OCI-LY3 (cell line): ENCODE measurements around the gene ADAMTS6.

ENCODE experiments used
- H2AFZ ChIP-seq: fragments of 200-600, 300-600 bp; shearing (Covaris generic); 2 replicates; pipeline ENCODE4 v1.6.0; 2014; ENCODE audit warnings: antibody characterized with exemption, low read depth, low read length
- H3K27ac ChIP-seq: fragments of 200-600, 300-600 bp; sonication (generic); 2 replicates; pipeline ENCODE4 v1.5.1; 2014; ENCODE audit warnings: mild to moderate bottlenecking, low read length, moderate library complexity, mixed read lengths
- H3K27me3 ChIP-seq: fragments of 200-600, 300-600 bp; sonication (generic); 2 replicates; pipeline ENCODE4 v1.6.1; 2014; ENCODE audit warnings: low read depth, low read length, mixed read lengths
- H3K36me3 ChIP-seq: fragments of 200-600, 300-600 bp; sonication (generic); replicated peaks from 2 replicates; pipeline ENCODE3; 2014; ENCODE audit warnings: low read depth, low read length, mixed read lengths
- H3K4me1 ChIP-seq: fragments of 300-600, 200-600 bp; sonication (generic); 2 replicates; pipeline ENCODE4 v1.6.1; 2014; ENCODE audit warnings: low read length, mixed read lengths
- H3K4me2 ChIP-seq: fragments of 200-600, 300-600 bp; sonication (generic); 2 replicates; pipeline ENCODE4 v1.6.1; 2014; ENCODE audit warnings: low read length, mixed read lengths
- H3K4me3 ChIP-seq: fragments of 300-600, 200-600 bp; sonication (generic); 2 replicates; pipeline ENCODE4 v1.5.1; 2014; ENCODE audit warnings: antibody characterized with exemption, mild to moderate bottlenecking, low read length, moderate library complexity
- H3K79me2 ChIP-seq: fragments of 300-600, 200-600 bp; shearing (Covaris generic); 2 replicates; pipeline ENCODE4 v1.6.1; 2014; ENCODE audit warnings: mild to moderate bottlenecking, low read length, mixed read lengths
- H3K9ac ChIP-seq: fragments of 300-600, 200-600 bp; shearing (Covaris generic); 2 replicates; pipeline ENCODE4 v1.6.0; 2014; ENCODE audit warnings: mild to moderate bottlenecking, low read length, moderate library complexity
- H3K9me3 ChIP-seq: fragments of 200-600, 300-600 bp; shearing (Covaris generic); 2 replicates; pipeline ENCODE4 v1.6.1; 2014; ENCODE audit warnings: low read length, mixed read lengths; ENCODE audit not compliant: insufficient read depth
- H4K20me1 ChIP-seq: fragments of 200-600, 300-600 bp; sonication (generic); 2 replicates; pipeline ENCODE4 v1.6.1; 2016; ENCODE audit warnings: low read length, mixed read lengths; ENCODE audit not compliant: insufficient read depth
- EZH2phosphoT487 ChIP-seq: fragments of 200-600 bp; shearing (Covaris generic); IDR thresholded peaks from 2 replicates; pipeline ENCODE4 v1.6.1; 2018; ENCODE audit warnings: antibody characterized with exemption, mixed run types, low read depth
- TF ChIP-seq, protein P1 (sequence below): fragments of 200-600, 300-600 bp; sonication (generic); IDR thresholded peaks from 2 replicates; pipeline ENCODE4 v1.5.1; 2014; ENCODE audit warnings: antibody characterized with exemption, low read length, low read depth

The ADAMTS6 gene

DNA sequence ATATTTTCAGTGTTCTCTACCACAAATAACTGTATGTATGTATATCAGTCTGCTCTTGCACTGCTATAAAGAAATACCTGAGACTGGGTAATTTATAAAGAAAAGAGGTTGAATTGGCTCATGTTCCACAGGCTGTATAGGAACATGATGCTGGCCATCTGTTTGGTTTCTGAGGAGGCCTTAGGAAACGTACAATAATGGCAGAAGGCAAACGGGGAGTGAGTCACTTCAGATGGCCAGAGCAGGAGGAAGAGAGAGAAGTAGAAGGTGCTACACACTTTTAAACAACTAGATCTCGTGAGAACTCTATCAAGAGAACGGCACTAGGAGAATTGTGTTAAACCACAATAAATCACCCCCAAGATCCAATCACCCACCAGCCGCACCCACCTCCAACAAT lies 121.7 kb downstream of the ADAMTS6 start:
- Histone ChIP-seq H3K79me2 (no peaks in the 10 kb centered on the region), H3K27me3 (no peaks in the 10 kb centered on the region), H3K9ac (no peak overlapping the region)

DNA sequence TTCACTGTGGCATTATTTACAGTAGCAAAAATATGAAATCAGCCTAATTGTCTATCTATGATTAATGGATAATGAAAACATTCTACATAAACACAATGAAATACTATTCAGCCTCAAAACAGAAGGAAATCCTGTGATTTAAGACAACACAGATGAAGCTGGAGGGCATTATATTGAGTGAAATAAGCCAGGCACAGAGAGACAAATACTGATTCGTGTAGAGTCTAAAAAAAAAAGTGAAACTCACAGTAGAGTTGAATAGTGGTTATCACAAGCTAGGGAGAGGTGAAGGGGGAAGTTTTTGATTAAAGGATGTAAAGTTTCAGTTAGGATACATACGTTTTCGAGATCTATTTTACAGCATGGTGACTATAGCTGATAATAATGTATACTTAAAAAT lies 122.2 kb downstream of the ADAMTS6 start:
- no peaks in the 10 kb centered on the region for H3K36me3 ChIP-seq
- H2AFZ ChIP-seq, result no peak overlapping the region
- no peaks in the 10 kb centered on the region for H3K9me3 ChIP-seq
- no peaks in the 10 kb centered on the region for H3K4me1 ChIP-seq
- H3K27me3 ChIP-seq, result no peaks in the 10 kb centered on the region
- no peak overlapping the region for H3K27ac ChIP-seq
- no peak overlapping the region for H3K9ac ChIP-seq
- H3K79me2 ChIP-seq, result no peaks in the 10 kb centered on the region
- no peak overlapping the region for H3K4me2 ChIP-seq
- TF ChIP-seq, protein P1, sequence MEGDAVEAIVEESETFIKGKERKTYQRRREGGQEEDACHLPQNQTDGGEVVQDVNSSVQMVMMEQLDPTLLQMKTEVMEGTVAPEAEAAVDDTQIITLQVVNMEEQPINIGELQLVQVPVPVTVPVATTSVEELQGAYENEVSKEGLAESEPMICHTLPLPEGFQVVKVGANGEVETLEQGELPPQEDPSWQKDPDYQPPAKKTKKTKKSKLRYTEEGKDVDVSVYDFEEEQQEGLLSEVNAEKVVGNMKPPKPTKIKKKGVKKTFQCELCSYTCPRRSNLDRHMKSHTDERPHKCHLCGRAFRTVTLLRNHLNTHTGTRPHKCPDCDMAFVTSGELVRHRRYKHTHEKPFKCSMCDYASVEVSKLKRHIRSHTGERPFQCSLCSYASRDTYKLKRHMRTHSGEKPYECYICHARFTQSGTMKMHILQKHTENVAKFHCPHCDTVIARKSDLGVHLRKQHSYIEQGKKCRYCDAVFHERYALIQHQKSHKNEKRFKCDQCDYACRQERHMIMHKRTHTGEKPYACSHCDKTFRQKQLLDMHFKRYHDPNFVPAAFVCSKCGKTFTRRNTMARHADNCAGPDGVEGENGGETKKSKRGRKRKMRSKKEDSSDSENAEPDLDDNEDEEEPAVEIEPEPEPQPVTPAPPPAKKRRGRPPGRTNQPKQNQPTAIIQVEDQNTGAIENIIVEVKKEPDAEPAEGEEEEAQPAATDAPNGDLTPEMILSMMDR, result no peak
- TF ChIP-seq EZH2phosphoT487, result no peak
- no peaks in the 10 kb centered on the region for H4K20me1 ChIP-seq
- no peak overlapping the region for H3K4me3 ChIP-seq

More for the DNA sequence above, 121.7 kb downstream of the ADAMTS6 start:
- Histone ChIP-seq H2AFZ (no peak overlapping the region), H3K4me3 (no peak overlapping the region), H3K4me2 (no peak overlapping the region), H3K36me3 (no peaks in the 10 kb centered on the region), H3K27ac (no peak overlapping the region), H4K20me1 (no peaks in the 10 kb centered on the region), H3K4me1 (no peaks in the 10 kb centered on the region), H3K9me3 (no peaks in the 10 kb centered on the region)
- no peak for TF ChIP-seq EZH2phosphoT487
- TF ChIP-seq, protein P1, result no peak

DNA sequence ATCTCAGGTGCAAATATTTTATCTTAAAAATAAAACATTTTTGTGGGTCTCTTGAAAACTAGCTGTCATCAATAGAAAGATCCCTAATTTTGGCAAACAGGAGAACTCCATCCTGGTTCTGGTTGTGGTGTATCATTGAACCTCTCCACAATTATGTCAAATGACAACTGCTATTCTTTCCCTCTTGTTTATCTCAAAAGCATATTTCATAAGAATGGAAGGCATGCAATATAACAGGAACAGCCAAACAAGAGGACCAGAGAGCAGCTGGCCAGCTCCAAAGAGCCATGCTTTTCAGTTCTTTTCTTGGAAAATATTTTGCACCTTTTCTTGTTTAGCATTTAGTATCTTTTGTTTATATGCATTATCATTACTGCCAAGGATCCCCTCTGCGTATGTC lies 125.4 kb downstream of the ADAMTS6 start:
- Histone ChIP-seq H3K79me2 (no peaks in the 10 kb centered on the region), H2AFZ (no peak overlapping the region), H3K9me3 (no peaks in the 10 kb centered on the region), H3K4me1 (no peaks in the 10 kb centered on the region), H3K27me3 (no peaks in the 10 kb centered on the region), H3K9ac (no peak overlapping the region), H4K20me1 (no peaks in the 10 kb centered on the region), H3K4me3 (no peak overlapping the region), H3K36me3 (no peaks in the 10 kb centered on the region), H3K27ac (no peak overlapping the region), H3K4me2 (no peak overlapping the region)
- TF ChIP-seq, protein P1, result no peak
- no peak for TF ChIP-seq EZH2phosphoT487

DNA sequence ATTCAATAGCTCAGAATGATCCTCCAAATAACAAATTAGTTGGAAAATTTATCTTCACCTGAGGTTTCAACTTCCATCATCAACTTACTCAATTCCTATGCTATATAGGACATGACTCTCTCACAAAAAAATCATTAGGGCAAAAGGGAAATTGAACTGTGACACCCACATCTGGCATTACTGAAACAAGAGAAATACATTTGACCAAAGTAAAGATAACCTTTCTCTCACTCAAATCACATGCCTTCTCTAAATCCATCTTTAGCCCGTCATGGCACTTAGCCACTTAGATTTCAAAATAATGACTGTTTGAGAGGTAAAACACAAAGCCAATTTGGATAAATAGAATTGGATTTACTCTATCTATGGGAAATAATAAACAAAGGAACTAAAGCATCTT lies 126.4 kb downstream of the ADAMTS6 start:
- TF ChIP-seq, protein P1, result no peak
- TF ChIP-seq EZH2phosphoT487, result no peak

More for the DNA sequence above, 126.4 kb downstream of the ADAMTS6 start:
- Histone ChIP-seq H3K36me3 (no peaks in the 10 kb centered on the region), H3K9ac (no peak overlapping the region), H3K4me3 (no peak overlapping the region), H3K79me2 (no peaks in the 10 kb centered on the region), H3K27ac (no peak overlapping the region), H3K9me3 (no peaks in the 10 kb centered on the region), H3K4me2 (no peak overlapping the region), H3K4me1 (no peaks in the 10 kb centered on the region), H2AFZ (no peak overlapping the region), H4K20me1 (no peaks in the 10 kb centered on the region), H3K27me3 (no peaks in the 10 kb centered on the region)
